Measurements from ENCODE around the gene ERC2. TPM values are rescaled to one million over a fixed set of nuclear protein-coding genes. Genes with fewer than 3 reads are reported as not detected.

Gene ERC2
- polyA plus RNA-seq, 1 experiment: 0.07 TPM

DNA sequence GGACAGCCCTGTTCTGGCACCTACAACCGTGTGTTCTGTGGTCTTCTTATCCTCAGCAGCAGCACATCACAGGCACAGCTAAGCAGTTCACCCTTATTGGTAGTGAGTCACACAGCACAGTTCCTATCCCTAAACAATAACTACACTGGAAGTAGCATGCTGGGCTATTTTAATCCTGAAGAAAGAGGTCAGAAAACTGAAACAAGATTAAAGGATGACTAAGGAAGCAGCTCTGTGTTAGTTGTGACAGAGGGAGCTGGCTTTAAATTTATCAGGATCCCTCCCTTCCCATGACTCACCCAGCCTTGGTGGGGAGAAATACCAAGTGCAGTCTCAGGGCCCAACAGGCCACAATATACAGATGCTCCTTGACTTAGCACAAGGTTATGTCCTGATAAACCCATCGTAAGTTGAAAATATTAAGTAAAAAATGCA is 144.3 kb downstream of the ERC2 start:
- DNase-seq (ENCODE audit: low read depth, low spot score): no peak
- Histone ChIP-seq H3K4me3 (ENCODE audit: low read depth, low read length) (no peak overlapping the region), H3K27ac (ENCODE audit: low read depth, low read length) (no peak overlapping the region), H3K9me3 (ENCODE audit: control insufficient read depth, insufficient read depth, low read length) (no peaks in the 10 kb centered on the region), H3K27me3 (ENCODE audit: control insufficient read depth, insufficient read depth, low read length) (no peaks in the 10 kb centered on the region)
- POLR2A ChIA-PET: no interaction called here
- TF ChIP-seq, protein P1, sequence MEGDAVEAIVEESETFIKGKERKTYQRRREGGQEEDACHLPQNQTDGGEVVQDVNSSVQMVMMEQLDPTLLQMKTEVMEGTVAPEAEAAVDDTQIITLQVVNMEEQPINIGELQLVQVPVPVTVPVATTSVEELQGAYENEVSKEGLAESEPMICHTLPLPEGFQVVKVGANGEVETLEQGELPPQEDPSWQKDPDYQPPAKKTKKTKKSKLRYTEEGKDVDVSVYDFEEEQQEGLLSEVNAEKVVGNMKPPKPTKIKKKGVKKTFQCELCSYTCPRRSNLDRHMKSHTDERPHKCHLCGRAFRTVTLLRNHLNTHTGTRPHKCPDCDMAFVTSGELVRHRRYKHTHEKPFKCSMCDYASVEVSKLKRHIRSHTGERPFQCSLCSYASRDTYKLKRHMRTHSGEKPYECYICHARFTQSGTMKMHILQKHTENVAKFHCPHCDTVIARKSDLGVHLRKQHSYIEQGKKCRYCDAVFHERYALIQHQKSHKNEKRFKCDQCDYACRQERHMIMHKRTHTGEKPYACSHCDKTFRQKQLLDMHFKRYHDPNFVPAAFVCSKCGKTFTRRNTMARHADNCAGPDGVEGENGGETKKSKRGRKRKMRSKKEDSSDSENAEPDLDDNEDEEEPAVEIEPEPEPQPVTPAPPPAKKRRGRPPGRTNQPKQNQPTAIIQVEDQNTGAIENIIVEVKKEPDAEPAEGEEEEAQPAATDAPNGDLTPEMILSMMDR (IDR thresholded peaks at IDR 0.05; ENCODE audit: low read depth, low read length): no peak
- CTCF ChIA-PET: no interaction called here

DNA sequence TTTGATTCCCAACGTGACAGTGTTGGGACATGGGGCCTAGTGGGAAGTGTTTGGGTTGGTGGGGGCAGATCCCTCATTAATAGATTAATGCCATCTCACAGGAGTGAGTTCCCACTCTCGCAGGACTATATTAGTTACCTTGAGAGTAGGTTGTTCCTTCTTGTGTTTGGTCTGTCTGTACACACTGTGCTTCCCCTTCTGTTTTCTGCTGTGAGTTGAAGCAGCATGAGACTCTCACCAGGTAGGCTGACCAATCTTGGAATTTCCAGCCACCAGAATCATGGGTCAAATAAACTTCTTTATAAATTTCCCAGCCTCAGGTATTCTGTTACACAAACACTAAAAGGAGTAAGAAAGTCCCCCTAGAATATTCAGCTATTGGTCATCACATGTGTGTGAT is 145.4 kb downstream of the ERC2 start:
- DNase-seq (ENCODE audit: low read depth, low spot score): no peak
- H3K27ac ChIP-seq (ENCODE audit: low read depth, low read length): no peak overlapping the region
- TF ChIP-seq, protein P1 (IDR thresholded peaks at IDR 0.05; ENCODE audit: low read depth, low read length): no peak
- ChIA-PET CTCF (interaction anchor here (0.7 kb wide), 1 partner anchor 18 kb away, joined by 3 read pairs; no protein-coding TSS in a partner anchor), POLR2A (no interaction called here)
- H3K4me3 ChIP-seq (ENCODE audit: low read depth, low read length): no peak overlapping the region
- H3K9me3 ChIP-seq (ENCODE audit: control insufficient read depth, insufficient read depth, low read length): no peaks in the 10 kb centered on the region
- H3K27me3 ChIP-seq (ENCODE audit: control insufficient read depth, insufficient read depth, low read length): no peaks in the 10 kb centered on the region

- DNase-seq (ENCODE audit: low read depth, low spot score): no peak
- TF ChIP-seq, protein P1 (IDR thresholded peaks at IDR 0.05; ENCODE audit: low read depth, low read length): no peak
- Histone ChIP-seq H3K27ac (ENCODE audit: low read depth, low read length) (no peak overlapping the region), H3K9me3 (ENCODE audit: control insufficient read depth, insufficient read depth, low read length) (no peaks in the 10 kb centered on the region), H3K4me3 (ENCODE audit: low read depth, low read length) (no peak overlapping the region), H3K27me3 (ENCODE audit: control insufficient read depth, insufficient read depth, low read length) (no peaks in the 10 kb centered on the region)
- ChIA-PET CTCF (interaction anchor here (1.0 to 1.3 kb wide), 3 partner anchors 18 to 19 kb away, joined by 3 to 4 read pairs (median 3); no protein-coding TSS in a partner anchor), POLR2A (no interaction called here)
Measured at GRCh38 chr3:56321892-56322291, 146.4 kb downstream of the ERC2 start.

GRCh38 chr3:56321383-56321782 is 146.9 kb downstream of the ERC2 start:
- ChIA-PET POLR2A (no interaction called here), CTCF (interaction anchor here (1.0 to 1.3 kb wide), 3 partner anchors 18 to 19 kb away, joined by 3 to 4 read pairs (median 3); no protein-coding TSS in a partner anchor)
- TF ChIP-seq, protein P1 (IDR thresholded peaks at IDR 0.05; ENCODE audit: low read depth, low read length): no peak

DNA sequence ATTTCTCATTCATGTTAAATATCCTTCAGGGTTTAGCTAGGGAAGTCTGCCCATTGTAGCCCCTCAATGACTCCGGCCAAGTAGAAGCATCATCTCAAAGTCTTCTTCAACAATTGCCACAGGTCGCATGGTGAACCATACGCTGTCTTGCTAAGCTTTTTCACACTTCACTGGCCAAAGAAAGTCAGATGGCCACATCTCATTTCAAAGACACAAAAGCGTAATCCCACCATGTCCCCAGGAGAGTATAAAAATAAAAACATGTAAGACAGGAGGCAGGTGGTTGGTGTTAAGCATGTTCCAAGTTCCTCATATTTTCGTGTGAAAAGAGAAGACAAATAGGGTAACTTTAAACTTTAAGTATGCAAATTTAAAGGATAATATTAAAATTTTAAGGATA is 147.4 kb downstream of the ERC2 start:
- Histone ChIP-seq H3K27ac (ENCODE audit: low read depth, low read length) (no peak overlapping the region), H3K27me3 (ENCODE audit: control insufficient read depth, insufficient read depth, low read length) (no peaks in the 10 kb centered on the region), H3K9me3 (ENCODE audit: control insufficient read depth, insufficient read depth, low read length) (no peaks in the 10 kb centered on the region), H3K4me3 (ENCODE audit: low read depth, low read length) (no peak overlapping the region)
- ChIA-PET POLR2A (no interaction called here), CTCF (interaction anchor here (1.0 to 1.3 kb wide), 2 partner anchors 19 to 20 kb away, joined by 3 read pairs; no protein-coding TSS in a partner anchor)
- TF ChIP-seq, protein P1 (IDR thresholded peaks at IDR 0.05; ENCODE audit: low read depth, low read length): no peak
- no peak for DNase-seq (ENCODE audit: low read depth, low spot score)

More at GRCh38 chr3:56321383-56321782, 146.9 kb downstream of the ERC2 start:
- no peaks in the 10 kb centered on the region for H3K27me3 ChIP-seq (ENCODE audit: control insufficient read depth, insufficient read depth, low read length)
- H3K9me3 ChIP-seq (ENCODE audit: control insufficient read depth, insufficient read depth, low read length): no peaks in the 10 kb centered on the region
- H3K4me3 ChIP-seq (ENCODE audit: low read depth, low read length): no peak overlapping the region
- no peak for DNase-seq (ENCODE audit: low read depth, low spot score)
- H3K27ac ChIP-seq (ENCODE audit: low read depth, low read length): no peak overlapping the region
